ENCODE results near the gene ARMC12. TPM values are rescaled to one million over a fixed set of nuclear protein-coding genes. Genes with fewer than 3 reads are reported as not detected.

Gene ARMC12
- total and polyA plus RNA-seq, 2 of the 4 experiments (the other 2 are of a cell fraction): 0.18 to 0.74 TPM

DNA sequence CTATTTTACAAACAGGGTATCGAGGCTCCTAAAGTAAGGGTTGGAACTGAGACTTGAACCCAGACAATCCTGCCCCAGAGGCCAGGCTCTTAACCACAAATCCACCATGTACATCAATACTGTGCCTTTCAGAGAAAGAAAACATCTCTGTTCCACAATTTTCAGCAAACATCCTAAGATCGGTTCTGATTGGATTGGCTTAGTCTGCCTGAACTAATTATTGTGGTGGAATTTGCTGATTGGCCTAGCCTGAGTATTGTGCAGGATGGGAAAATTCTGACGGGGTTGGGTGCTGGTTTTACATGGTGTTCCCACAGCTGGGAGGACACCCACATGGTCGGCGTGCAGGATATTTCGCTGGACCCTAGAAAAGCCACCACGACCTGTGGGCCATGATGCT lies 43.9 kb downstream of the ARMC12 start, which contains the start of gene CLPSL1:
Gene CLPSL1, plus strand, starts transcription at position 301 of the 400 bp plus-strand sequence. Its CDS starts 92 bp downstream, at position 393.
- Histone ChIP-seq H2BK20ac (ENCODE audit: low read depth, low read length) (no peak within 1 kb of the TSS), H3K4me1 (ENCODE audit: control insufficient read depth, insufficient read depth, low read length) (no peaks in the 10 kb centered on the region), H3K23ac (ENCODE audit: low read depth, low read length) (no peak within 1 kb of the TSS), H3K9ac (ENCODE audit: low read depth, low read length) (no peak within 1 kb of the TSS), H3K36me3 (ENCODE audit: control insufficient read depth, insufficient read depth, low read length) (no peaks in the 10 kb centered on the region), H2BK120ac (ENCODE audit: low read depth, low read length) (no peak within 1 kb of the TSS), H4K8ac (ENCODE audit: low read depth in 2 of 2, low read length in 2 of 2) (no peak within 1 kb of the TSS), H2AFZ (replicated peaks; ENCODE audit: low read length, poor library complexity) (no peak within 1 kb of the TSS), H4K20me1 (ENCODE audit: insufficient read depth, low read length) (no peaks in the 10 kb centered on the region; the same call in 1 of the 2 replicates), H2BK15ac (ENCODE audit: low read depth, low read length) (no peak within 1 kb of the TSS), H3K79me1 (ENCODE audit: low read depth in 1 of 2, low read length in 2 of 2) (no peaks in the 10 kb centered on the region), H3K9me1 (ENCODE audit: insufficient read depth, low read length) (no peaks in the 10 kb centered on the region; the same call in 1 of the 2 replicates), H3K56ac (ENCODE audit: extremely low read depth, insufficient read depth, low read length) (no peak within 1 kb of the TSS), H3K9me3 (ENCODE audit: control insufficient read depth, insufficient read depth, low read length) (no peaks in the 10 kb centered on the region), H3K4me2 (ENCODE audit: low read depth, low read length) (no peak within 1 kb of the TSS), H3K4ac (ENCODE audit: low read depth, low read length) (no peak within 1 kb of the TSS), H2AK5ac (ENCODE audit: low read depth, low read length) (no peak within 1 kb of the TSS), H3K4me3 (ENCODE audit: insufficient read depth, low read depth, low read length) (no peak within 1 kb of the TSS), H3K27me3 (ENCODE audit: control insufficient read depth, insufficient read depth, low read length) (peaks cover 38% of the 10 kb centered on the region), H3K14ac (replicated peaks; ENCODE audit: low read depth, low read length) (no peak within 1 kb of the TSS), H3K27ac (ENCODE audit: insufficient read depth, low read length) (no peak within 1 kb of the TSS), H4K5ac (ENCODE audit: low read depth, low read length) (no peak within 1 kb of the TSS), H4K91ac (ENCODE audit: insufficient read depth, low read depth, low read length) (no peak within 1 kb of the TSS), H3K18ac (ENCODE audit: low read depth, low read length) (no peak within 1 kb of the TSS), H2BK5ac (ENCODE audit: low read depth, low read length, poor library complexity, severe bottlenecking) (no peak within 1 kb of the TSS), H2AK9ac (replicated peaks; ENCODE audit: low read depth, low read length, poor library complexity) (no peak within 1 kb of the TSS)
- no peak for DNase-seq
- dilution Hi-C loops (cut with HindIII; ENCODE audit: low sequenced_read_pairs, unreplicated experiment): no loop called here
- in situ Hi-C loops (cut with MboI; ENCODE audit: low sequenced_read_pairs): no loop called here
- ChIA-PET CTCF (no interaction called here), POLR2A (ENCODE audit: unreplicated experiment) (no interaction called here)
- BruUV-seq (replicated peaks): no TSS peak
- no peak for TF ChIP-seq BHLHE40 (IDR thresholded peaks at IDR 0.05; ENCODE audit: low read depth, low read length)
- no peak for TF ChIP-seq RFX5 (IDR thresholded peaks at IDR 0.05; ENCODE audit: low read depth, low read length)
- TF ChIP-seq FOS (IDR thresholded peaks at IDR 0.05; ENCODE audit: low read depth, low read length): no peak
- TF ChIP-seq, protein P1, sequence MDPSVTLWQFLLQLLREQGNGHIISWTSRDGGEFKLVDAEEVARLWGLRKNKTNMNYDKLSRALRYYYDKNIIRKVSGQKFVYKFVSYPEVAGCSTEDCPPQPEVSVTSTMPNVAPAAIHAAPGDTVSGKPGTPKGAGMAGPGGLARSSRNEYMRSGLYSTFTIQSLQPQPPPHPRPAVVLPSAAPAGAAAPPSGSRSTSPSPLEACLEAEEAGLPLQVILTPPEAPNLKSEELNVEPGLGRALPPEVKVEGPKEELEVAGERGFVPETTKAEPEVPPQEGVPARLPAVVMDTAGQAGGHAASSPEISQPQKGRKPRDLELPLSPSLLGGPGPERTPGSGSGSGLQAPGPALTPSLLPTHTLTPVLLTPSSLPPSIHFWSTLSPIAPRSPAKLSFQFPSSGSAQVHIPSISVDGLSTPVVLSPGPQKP (IDR thresholded peaks at IDR 0.05; ENCODE audit: borderline replicate concordance, low read depth, low read length): no peak
- TF ChIP-seq, protein P2, sequence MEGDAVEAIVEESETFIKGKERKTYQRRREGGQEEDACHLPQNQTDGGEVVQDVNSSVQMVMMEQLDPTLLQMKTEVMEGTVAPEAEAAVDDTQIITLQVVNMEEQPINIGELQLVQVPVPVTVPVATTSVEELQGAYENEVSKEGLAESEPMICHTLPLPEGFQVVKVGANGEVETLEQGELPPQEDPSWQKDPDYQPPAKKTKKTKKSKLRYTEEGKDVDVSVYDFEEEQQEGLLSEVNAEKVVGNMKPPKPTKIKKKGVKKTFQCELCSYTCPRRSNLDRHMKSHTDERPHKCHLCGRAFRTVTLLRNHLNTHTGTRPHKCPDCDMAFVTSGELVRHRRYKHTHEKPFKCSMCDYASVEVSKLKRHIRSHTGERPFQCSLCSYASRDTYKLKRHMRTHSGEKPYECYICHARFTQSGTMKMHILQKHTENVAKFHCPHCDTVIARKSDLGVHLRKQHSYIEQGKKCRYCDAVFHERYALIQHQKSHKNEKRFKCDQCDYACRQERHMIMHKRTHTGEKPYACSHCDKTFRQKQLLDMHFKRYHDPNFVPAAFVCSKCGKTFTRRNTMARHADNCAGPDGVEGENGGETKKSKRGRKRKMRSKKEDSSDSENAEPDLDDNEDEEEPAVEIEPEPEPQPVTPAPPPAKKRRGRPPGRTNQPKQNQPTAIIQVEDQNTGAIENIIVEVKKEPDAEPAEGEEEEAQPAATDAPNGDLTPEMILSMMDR (conservative IDR thresholded peaks at IDR 0.05; ENCODE audit: low read depth, low read length): no peak
- no peak for TF ChIP-seq CHD1 (IDR thresholded peaks at IDR 0.05; ENCODE audit: low read depth, low read length)
- TF ChIP-seq, protein P3, sequence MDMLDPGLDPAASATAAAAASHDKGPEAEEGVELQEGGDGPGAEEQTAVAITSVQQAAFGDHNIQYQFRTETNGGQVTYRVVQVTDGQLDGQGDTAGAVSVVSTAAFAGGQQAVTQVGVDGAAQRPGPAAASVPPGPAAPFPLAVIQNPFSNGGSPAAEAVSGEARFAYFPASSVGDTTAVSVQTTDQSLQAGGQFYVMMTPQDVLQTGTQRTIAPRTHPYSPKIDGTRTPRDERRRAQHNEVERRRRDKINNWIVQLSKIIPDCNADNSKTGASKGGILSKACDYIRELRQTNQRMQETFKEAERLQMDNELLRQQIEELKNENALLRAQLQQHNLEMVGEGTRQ (IDR thresholded peaks at IDR 0.05; ENCODE audit: low read depth, low read length): no peak
- TF ChIP-seq MXI1 (IDR thresholded peaks at IDR 0.05; ENCODE audit: borderline replicate concordance, low read depth, low read length): no peak
- TF ChIP-seq RCOR1 (IDR thresholded peaks at IDR 0.05; ENCODE audit: insufficient replicate concordance, low read length): no peak
- TF ChIP-seq MAFK (IDR thresholded peaks at IDR 0.05; ENCODE audit: low read depth, low read length): no peak
- no peak for TF ChIP-seq NFE2L2 (IDR thresholded peaks at IDR 0.05; ENCODE audit: low read depth, low read length)
- no peak for TF ChIP-seq SMC3 (IDR thresholded peaks at IDR 0.05; ENCODE audit: low read depth, low read length)
- TF ChIP-seq POLR2A (IDR thresholded peaks at IDR 0.05; ENCODE audit: low read depth, low read length): no peak
- TF ChIP-seq MAZ (IDR thresholded peaks at IDR 0.05; ENCODE audit: borderline replicate concordance, low read depth, low read length): no peak
- TF ChIP-seq RAD21 (IDR thresholded peaks at IDR 0.05; ENCODE audit: low read length): no peak
- TF ChIP-seq CEBPB (IDR thresholded peaks at IDR 0.05; ENCODE audit: low read depth, low read length): no peak
- whole genome bisulfite sequencing, 2 experiments (ENCODE audit: extremely low coverage in 2 of 2, insufficient read length in 1 of 2): 20% methylated on average over 1 of the region's 7 CpGs; no CpG with 5 or more reads in 1 of the 2 experiments
- ATAC-seq (ENCODE audit: low read depth): no peak
- intact Hi-C loops (cut with micrococcal nuclease): no loop called here
